ENCODE measurements around the gene TCF7L1.
"Not testable (repeated sequence)": the region's sequence is repeated elsewhere in the genome, so short reads cannot be mapped to it uniquely, and the experiment has no call there.

Gene TCF7L1

GRCh38 chr2:85132834-85133637 is at the start of gene TCF7L1:
Gene TCF7L1, plus strand, starts transcription at chr2:85133392. Its CDS starts 293 bp downstream, at chr2:85133685.
- no peak for FAIRE-seq

GRCh38 chr2:85085563-85085962 is 47.6 kb upstream of the TCF7L1 start:
- FAIRE-seq: no peak

- no peak for FAIRE-seq
These were observed 45.7 kb upstream of the TCF7L1 start for GRCh38 chr2:85087541-85087940.

GRCh38 chr2:85088921-85089320 is 44.3 kb upstream of the TCF7L1 start:
- no peak for FAIRE-seq

- no peak for FAIRE-seq
These were observed 43.6 kb upstream of the TCF7L1 start for GRCh38 chr2:85089585-85089984.

- FAIRE-seq: no peak
These were observed 41.4 kb upstream of the TCF7L1 start for GRCh38 chr2:85091838-85092237.

- FAIRE-seq: no peak
These were observed 38.1 kb upstream of the TCF7L1 start for GRCh38 chr2:85095094-85095493.

- no peak for FAIRE-seq
These were observed 36.6 kb upstream of the TCF7L1 start for GRCh38 chr2:85096616-85097015.

- no peak for FAIRE-seq
These were observed 29.0 kb upstream of the TCF7L1 start for GRCh38 chr2:85104228-85104627.

- no peak for FAIRE-seq
These were observed 26.6 kb upstream of the TCF7L1 start for GRCh38 chr2:85106489-85107180.

- no peak for FAIRE-seq
These were observed 22.1 kb upstream of the TCF7L1 start for GRCh38 chr2:85110991-85111560.

GRCh38 chr2:85111819-85112281 is 21.3 kb upstream of the TCF7L1 start:
- no peak for FAIRE-seq

- FAIRE-seq: no peak
These were observed 20.1 kb upstream of the TCF7L1 start for GRCh38 chr2:85112906-85113625.

GRCh38 chr2:85114586-85115330 is 18.4 kb upstream of the TCF7L1 start:
- no peak for FAIRE-seq

- no peak for FAIRE-seq
These were observed 17.0 kb upstream of the TCF7L1 start for GRCh38 chr2:85116207-85116606.

- no peak for FAIRE-seq
These were observed 13.3 kb upstream of the TCF7L1 start for GRCh38 chr2:85119900-85120299.

GRCh38 chr2:85120363-85120762 is 12.8 kb upstream of the TCF7L1 start:
- FAIRE-seq: peak; percentile 53

GRCh38 chr2:85126462-85126861 is 6.7 kb upstream of the TCF7L1 start:
- FAIRE-seq: not testable (repeated sequence)

- FAIRE-seq: no peak
These were observed 3.3 kb upstream of the TCF7L1 start for GRCh38 chr2:85129861-85130260.

- FAIRE-seq: no peak
These were observed 2.8 kb upstream of the TCF7L1 start for GRCh38 chr2:85130407-85130806.

- FAIRE-seq: peak; percentile 28
These were observed 2.1 kb upstream of the TCF7L1 start for GRCh38 chr2:85131116-85131515.

- no peak for FAIRE-seq
These were observed 795 bp upstream of the TCF7L1 start for GRCh38 chr2:85132397-85132796.
